Measurements from ENCODE around the gene ZDHHC14.

- TF ChIP-seq, protein P1, sequence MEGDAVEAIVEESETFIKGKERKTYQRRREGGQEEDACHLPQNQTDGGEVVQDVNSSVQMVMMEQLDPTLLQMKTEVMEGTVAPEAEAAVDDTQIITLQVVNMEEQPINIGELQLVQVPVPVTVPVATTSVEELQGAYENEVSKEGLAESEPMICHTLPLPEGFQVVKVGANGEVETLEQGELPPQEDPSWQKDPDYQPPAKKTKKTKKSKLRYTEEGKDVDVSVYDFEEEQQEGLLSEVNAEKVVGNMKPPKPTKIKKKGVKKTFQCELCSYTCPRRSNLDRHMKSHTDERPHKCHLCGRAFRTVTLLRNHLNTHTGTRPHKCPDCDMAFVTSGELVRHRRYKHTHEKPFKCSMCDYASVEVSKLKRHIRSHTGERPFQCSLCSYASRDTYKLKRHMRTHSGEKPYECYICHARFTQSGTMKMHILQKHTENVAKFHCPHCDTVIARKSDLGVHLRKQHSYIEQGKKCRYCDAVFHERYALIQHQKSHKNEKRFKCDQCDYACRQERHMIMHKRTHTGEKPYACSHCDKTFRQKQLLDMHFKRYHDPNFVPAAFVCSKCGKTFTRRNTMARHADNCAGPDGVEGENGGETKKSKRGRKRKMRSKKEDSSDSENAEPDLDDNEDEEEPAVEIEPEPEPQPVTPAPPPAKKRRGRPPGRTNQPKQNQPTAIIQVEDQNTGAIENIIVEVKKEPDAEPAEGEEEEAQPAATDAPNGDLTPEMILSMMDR (IDR thresholded peaks at IDR 0.05), result no peak
- no peak for TF ChIP-seq EP300 (IDR thresholded peaks at IDR 0.05)
Observed at GRCh38 chr6:157436944-157437336, 56.0 kb downstream of the ZDHHC14 start.
